ENCODE results near the gene GPR17. TPM values are rescaled to one million over a fixed set of nuclear protein-coding genes. Genes with fewer than 3 reads are reported as not detected.

GPR17 gene
- total RNA-seq, 2 experiments from 2014 or later: not detected

DNA sequence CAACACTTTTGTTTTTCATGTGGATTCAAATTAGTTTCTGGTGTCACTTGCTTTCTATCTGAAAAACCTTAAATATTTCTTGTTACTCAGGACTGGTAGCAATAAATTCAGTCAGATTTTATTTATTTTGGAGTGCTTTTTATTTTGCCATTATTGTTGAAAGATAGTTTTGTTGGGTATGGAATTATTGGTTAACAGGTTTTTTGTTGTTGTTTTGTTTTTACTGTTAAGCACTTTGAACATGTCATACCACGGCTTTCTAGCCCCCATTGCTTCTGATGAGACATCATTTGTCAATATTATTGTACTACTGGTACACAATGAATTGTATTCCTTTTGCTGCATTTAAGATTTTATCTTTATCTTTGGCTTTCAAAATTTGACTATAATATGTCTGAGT lies 42.5 kb downstream of the GPR17 start:
- intact Hi-C loops (cut with micrococcal nuclease): no loop called here
- Mint-ChIP-seq H3K4me1 (ENCODE audit: low read depth) (no peaks in the 10 kb centered on the region), H3K4me3 (no peak overlapping the region), H3K27me3 (ENCODE audit: low read depth) (peaks cover 3% of the 10 kb centered on the region), H3K9me3 (peaks cover 18% of the 10 kb centered on the region), H3K27ac (no peak overlapping the region), H3K36me3 (ENCODE audit: low read depth) (peaks cover 8% of the 10 kb centered on the region)
- CTCF ChIA-PET: interaction anchor here (0.6 kb wide), 1 partner anchor 719 kb away, joined by 3 read pairs; no protein-coding TSS in a partner anchor
- no peak for DNase-seq

DNA sequence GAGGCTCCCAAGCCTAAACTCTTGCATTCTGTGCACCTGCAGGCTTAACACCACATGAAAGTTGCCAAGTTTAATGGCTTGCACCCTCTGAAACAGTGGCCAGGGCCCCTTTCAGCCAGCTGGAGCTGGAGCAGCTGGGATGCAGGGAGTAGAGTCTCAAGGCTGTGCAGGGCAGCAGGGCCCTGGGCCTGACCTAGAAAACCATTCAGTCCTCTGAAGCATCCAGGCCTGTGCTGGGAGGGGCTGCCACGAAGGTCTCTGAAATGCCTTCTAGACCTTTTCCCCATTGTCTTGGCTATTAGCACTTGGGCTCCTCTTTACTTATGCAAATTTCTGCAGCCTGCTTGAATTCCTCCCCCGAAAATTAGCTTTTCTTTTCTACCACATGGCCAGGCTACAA lies 44.7 kb downstream of the GPR17 start:
- intact Hi-C loops (cut with micrococcal nuclease): no loop called here
- no peak overlapping the region for H3K4me3 Mint-ChIP-seq

DNA sequence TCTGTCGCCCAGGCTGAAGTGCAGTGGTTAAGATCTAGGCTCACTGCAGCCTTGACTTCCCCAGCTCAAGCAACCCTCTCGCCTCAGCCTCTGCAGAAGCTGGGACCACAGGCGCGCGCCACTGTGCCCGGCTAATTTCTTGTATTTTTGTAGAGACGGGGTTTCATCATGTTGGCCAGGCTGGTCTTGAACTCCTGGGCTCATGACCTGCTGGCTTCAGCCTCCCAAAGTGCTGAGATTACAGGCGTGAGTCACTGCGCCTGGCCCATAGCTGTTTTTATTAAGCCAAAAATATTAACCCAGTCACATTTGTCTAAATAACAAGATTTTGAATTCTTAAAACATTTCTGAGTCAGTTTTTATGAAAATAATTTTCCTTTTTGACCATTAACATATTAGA lies 49.0 kb downstream of the GPR17 start:
- Mint-ChIP-seq H3K4me1 (ENCODE audit: low read depth) (no peaks in the 10 kb centered on the region), H3K9me3 (peaks cover 16% of the 10 kb centered on the region), H3K36me3 (ENCODE audit: low read depth) (peaks cover 8% of the 10 kb centered on the region), H3K27ac (no peak overlapping the region), H3K27me3 (ENCODE audit: low read depth) (no peaks in the 10 kb centered on the region), H3K4me3 (no peak overlapping the region)
- CTCF ChIA-PET: no interaction called here
- no peak for DNase-seq
- intact Hi-C loops (cut with micrococcal nuclease): loop anchor here (1.0 kb wide), 1 partner anchor 104 kb away; no protein-coding TSS in a partner anchor

More for the DNA sequence above, 44.7 kb downstream of the GPR17 start:
- Mint-ChIP-seq H3K9me3 (peaks cover 18% of the 10 kb centered on the region), H3K27ac (no peak overlapping the region), H3K27me3 (ENCODE audit: low read depth) (peaks cover 3% of the 10 kb centered on the region), H3K4me1 (ENCODE audit: low read depth) (no peaks in the 10 kb centered on the region), H3K36me3 (ENCODE audit: low read depth) (peaks cover 8% of the 10 kb centered on the region)
- CTCF ChIA-PET: no interaction called here
- DNase-seq: no peak

DNA sequence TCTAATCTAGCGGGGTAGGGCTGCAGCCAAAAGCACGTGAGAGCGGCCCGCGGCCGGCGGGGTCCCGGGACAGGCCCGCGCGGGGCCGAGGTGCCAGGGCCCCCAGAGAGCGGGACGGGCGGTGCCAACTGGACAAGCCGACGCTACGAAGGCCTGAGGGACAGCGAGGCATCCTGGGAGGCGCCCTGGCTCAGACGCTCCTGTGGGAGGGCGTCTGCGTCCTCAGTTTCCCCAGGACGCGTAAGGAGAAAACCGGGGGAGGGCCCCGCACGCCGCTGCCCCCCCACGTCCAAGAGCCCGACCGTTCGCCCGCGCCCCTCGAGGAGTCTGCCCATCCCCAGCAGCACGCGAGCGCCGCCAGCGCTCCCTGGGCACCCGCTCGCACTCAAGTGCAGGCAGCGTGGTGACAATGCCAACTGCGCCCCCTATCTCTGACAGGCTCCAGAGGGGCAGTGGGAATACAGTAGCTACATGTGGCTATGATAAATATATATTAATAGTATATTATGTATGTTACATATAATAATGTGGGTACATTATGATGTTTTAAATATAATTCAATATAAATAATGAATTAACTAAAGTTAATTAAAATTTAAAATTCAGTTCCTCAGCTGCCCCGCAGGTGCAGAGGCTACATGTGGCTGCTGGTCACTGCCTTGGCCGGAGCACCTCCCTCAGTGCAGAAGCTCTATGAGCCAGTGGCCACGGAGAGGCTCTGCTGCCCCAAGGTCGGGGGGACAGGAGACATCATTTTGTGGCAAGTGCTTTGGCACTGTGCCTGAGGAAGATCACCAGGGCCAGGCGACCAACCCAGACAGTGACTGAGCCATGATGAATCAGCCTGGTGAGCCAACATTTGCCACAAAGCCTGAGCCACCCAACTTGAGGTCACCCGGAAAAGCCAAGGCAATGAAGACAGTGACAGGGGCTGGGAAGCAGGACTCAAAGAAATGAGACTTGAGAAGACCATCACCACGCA lies 49.8 kb downstream of the GPR17 start:
- intact Hi-C loops (cut with micrococcal nuclease): loop anchor here (1.0 kb wide), 1 partner anchor 104 kb away; no protein-coding TSS in a partner anchor

GRCh38 chr2:127697482-127698180 lies 51.7 kb downstream of the GPR17 start:
- intact Hi-C loops (cut with micrococcal nuclease): no loop called here
- H3K4me1 Mint-ChIP-seq (ENCODE audit: low read depth): peaks cover 13% of the 10 kb centered on the region
- CTCF ChIA-PET: interaction anchor here (0.7 kb wide), 1 partner anchor 494 kb away, joined by 3 read pairs; no protein-coding TSS in a partner anchor
- H3K27ac Mint-ChIP-seq: no peak overlapping the region
- H3K36me3 Mint-ChIP-seq (ENCODE audit: low read depth): peaks cover 5% of the 10 kb centered on the region
- no peaks in the 10 kb centered on the region for H3K9me3 Mint-ChIP-seq
- no peak for DNase-seq
- H3K4me3 Mint-ChIP-seq: no peak overlapping the region
- H3K27me3 Mint-ChIP-seq (ENCODE audit: low read depth): no peaks in the 10 kb centered on the region

More for the DNA sequence above, 49.8 kb downstream of the GPR17 start:
- Mint-ChIP-seq H3K9me3 (peaks cover 13% of the 10 kb centered on the region), H3K36me3 (ENCODE audit: low read depth) (peaks cover 8% of the 10 kb centered on the region), H3K4me1 (ENCODE audit: low read depth) (peaks cover 7% of the 10 kb centered on the region), H3K27ac (no peak overlapping the region), H3K27me3 (ENCODE audit: low read depth) (no peaks in the 10 kb centered on the region), H3K4me3 (no peak overlapping the region)
- DNase-seq: peak; percentile 74
- CTCF ChIA-PET: interaction anchor here (0.7 kb wide), 2 partner anchors 9 to 105 kb away, joined by 3 read pairs; no protein-coding TSS in a partner anchor

- H3K27me3 Mint-ChIP-seq (ENCODE audit: low read depth): no peaks in the 10 kb centered on the region
- H3K36me3 Mint-ChIP-seq (ENCODE audit: low read depth): peaks cover 12% of the 10 kb centered on the region
- peaks cover 22% of the 10 kb centered on the region for H3K4me1 Mint-ChIP-seq (ENCODE audit: low read depth)
- CTCF ChIA-PET: no interaction called here
- no peak overlapping the region for H3K27ac Mint-ChIP-seq
- H3K4me3 Mint-ChIP-seq: no peak overlapping the region
- no peak for DNase-seq
- intact Hi-C loops (cut with micrococcal nuclease): no loop called here
- no peaks in the 10 kb centered on the region for H3K9me3 Mint-ChIP-seq
Measured at GRCh38 chr2:127698553-127699355, 52.8 kb downstream of the GPR17 start.

GRCh38 chr2:127700527-127701192 lies 54.7 kb downstream of the GPR17 start:
- Mint-ChIP-seq H3K27me3 (ENCODE audit: low read depth) (no peaks in the 10 kb centered on the region), H3K9me3 (no peaks in the 10 kb centered on the region), H3K36me3 (ENCODE audit: low read depth) (peaks cover 27% of the 10 kb centered on the region), H3K27ac (peak overlapping the region; percentile 95), H3K4me3 (peak overlapping the region; percentile 88), H3K4me1 (ENCODE audit: low read depth) (peaks cover 38% of the 10 kb centered on the region)
- intact Hi-C loops (cut with micrococcal nuclease): loop anchor here (1.0 to 5.0 kb wide), 7 partner anchors 60 to 618 kb away; partner anchors contain the start of genes HS6ST1, IWS1, POLR2D and WDR33
- DNase-seq: peak; percentile 6
- CTCF ChIA-PET: no interaction called here

- Mint-ChIP-seq H3K27ac (peak within 1 kb of the TSS; percentile 95), H3K4me1 (ENCODE audit: low read depth) (peaks cover 38% of the 10 kb centered on the region), H3K9me3 (no peaks in the 10 kb centered on the region), H3K36me3 (ENCODE audit: low read depth) (peaks cover 28% of the 10 kb centered on the region), H3K27me3 (ENCODE audit: low read depth) (no peaks in the 10 kb centered on the region), H3K4me3 (peak within 1 kb of the TSS; percentile 88)
- CTCF ChIA-PET: no interaction called here
- intact Hi-C loops (cut with micrococcal nuclease): loop anchor here (1.0 to 5.0 kb wide), 7 partner anchors 61 to 619 kb away; partner anchors contain the start of genes HS6ST1, IWS1, POLR2D and WDR33
- DNase-seq: peak; percentile 94
Measured at GRCh38 chr2:127701193-127701650, 55.3 kb downstream of the GPR17 start, which contains the start of gene SFT2D3. TSS of gene SFT2D3 (plus strand) at chr2:127701497. CDS start at chr2:127701529, 32 bp downstream.

- Mint-ChIP-seq H3K9me3 (no peaks in the 10 kb centered on the region), H3K36me3 (ENCODE audit: low read depth) (peaks cover 33% of the 10 kb centered on the region), H3K4me3 (peak overlapping the region; percentile 88), H3K27ac (peak overlapping the region; percentile 86), H3K4me1 (ENCODE audit: low read depth) (peaks cover 40% of the 10 kb centered on the region), H3K27me3 (ENCODE audit: low read depth) (no peaks in the 10 kb centered on the region)
- peak; percentile 81 for DNase-seq
- intact Hi-C loops (cut with micrococcal nuclease): loop anchor here (1.0 to 5.0 kb wide), 11 partner anchors 47 to 620 kb away; partner anchors contain the start of genes HS6ST1, IWS1, POLR2D and UGGT1
- CTCF ChIA-PET: interaction anchor here (0.6 to 1.4 kb wide), 6 partner anchors 12 to 223 kb away, joined by 3 read pairs; partner anchors contain the start of gene WDR33
Measured at GRCh38 chr2:127701651-127702394, 55.9 kb downstream of the GPR17 start.
